GM19452 (cell line): ENCODE data around the gene SRSF9.
A peak's percentile ranks its signal among the peaks of the same experiment; 100 is the strongest.
"Not testable (repeated sequence)": the region's sequence is repeated elsewhere in the genome, so short reads cannot be mapped to it uniquely, and the experiment has no call there.

ENCODE experiments used
- ATAC-seq: cut with Tn5 transposase; IDR thresholded peaks from one replicate; pipeline ENCODE4 v1.9.1; 2021; ENCODE audit not compliant: unreplicated experiment

SRSF9 gene, protein sequence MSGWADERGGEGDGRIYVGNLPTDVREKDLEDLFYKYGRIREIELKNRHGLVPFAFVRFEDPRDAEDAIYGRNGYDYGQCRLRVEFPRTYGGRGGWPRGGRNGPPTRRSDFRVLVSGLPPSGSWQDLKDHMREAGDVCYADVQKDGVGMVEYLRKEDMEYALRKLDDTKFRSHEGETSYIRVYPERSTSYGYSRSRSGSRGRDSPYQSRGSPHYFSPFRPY

DNA sequence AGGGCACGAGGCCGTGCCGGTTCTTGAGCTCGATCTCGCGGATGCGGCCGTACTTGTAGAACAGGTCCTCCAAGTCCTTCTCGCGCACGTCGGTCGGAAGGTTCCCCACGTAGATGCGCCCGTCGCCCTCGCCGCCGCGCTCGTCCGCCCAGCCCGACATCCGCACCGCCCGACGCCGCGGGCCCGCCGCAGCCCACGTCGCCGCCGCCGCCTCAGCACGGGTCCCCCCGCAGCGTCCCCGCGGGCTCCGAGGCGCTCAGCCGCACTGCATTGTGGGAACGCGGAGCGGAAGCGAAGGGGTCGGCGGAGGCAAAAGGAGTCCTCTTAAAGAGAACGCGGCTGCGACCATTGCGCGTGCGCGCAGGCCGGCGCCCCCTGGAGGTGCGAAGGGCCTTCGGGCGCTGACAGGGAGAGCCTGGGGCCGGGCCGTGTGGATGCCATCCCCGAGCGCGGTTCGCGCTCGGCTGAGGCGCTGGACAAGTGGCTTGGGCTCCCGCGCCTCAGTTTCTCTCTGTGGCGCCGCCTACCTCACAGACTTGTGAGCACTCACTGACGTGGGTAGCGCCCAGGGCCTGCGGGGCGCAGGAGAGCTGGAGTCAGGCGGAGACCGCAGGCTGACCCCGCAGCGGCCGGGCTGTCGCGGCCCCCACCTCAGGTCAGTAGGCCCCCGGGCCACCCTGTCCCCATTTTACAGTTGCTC lies at the start of gene SRSF9:
TSS of gene SRSF9 (minus strand) at position 299 of the 700 bp plus-strand sequence. CDS start at position 160, 139 bp downstream.
- peak; percentile 94 for ATAC-seq

- not testable (repeated sequence) for ATAC-seq
Observed at GRCh38 chr12:120519324-120519723, 49.8 kb upstream of the SRSF9 start.

GRCh38 chr12:120515496-120515895 lies 45.9 kb upstream of the SRSF9 start:
- no peak for ATAC-seq

GRCh38 chr12:120514002-120514401 lies 44.5 kb upstream of the SRSF9 start:
- no peak for ATAC-seq

GRCh38 chr12:120508537-120508936 lies 39.0 kb upstream of the SRSF9 start:
- ATAC-seq = no peak

- no peak for ATAC-seq
Observed at GRCh38 chr12:120504587-120504986, 35.0 kb upstream of the SRSF9 start.

- no peak for ATAC-seq
Observed at GRCh38 chr12:120500581-120500980, 31.0 kb upstream of the SRSF9 start.

DNA sequence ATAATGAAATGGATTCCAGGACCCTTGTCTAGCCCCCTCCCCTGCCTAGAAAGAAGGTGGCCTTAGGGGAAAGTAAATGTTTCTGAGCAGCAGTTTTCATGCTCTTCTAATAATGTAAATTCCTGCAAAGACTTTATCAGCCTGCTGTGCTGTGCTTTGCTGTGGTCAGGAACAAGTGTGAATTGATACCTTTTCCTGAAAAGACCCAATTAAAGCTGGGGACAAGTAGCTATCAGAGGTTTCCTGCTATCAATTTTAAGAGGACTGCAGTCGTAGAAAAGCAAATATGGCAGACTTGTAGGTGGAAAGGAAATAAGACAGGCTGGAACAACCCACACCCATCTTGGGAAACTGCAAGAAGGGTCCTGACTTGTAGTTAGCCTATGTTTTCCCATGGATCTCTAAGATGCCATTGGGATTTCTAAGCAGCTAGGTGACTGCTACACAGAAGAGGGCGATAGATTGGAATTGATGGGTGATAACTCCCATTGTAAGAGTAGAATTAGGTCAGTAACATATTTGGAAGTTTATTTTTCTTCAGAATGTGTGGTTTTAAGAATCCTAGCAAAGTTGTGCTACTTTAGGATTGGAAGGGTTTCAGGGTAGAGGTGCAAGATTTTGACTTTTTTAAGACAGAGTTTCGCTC lies 29.4 kb upstream of the SRSF9 start:
- ATAC-seq = no peak

GRCh38 chr12:120497524-120498150 lies 28.1 kb upstream of the SRSF9 start:
- ATAC-seq = no peak

DNA sequence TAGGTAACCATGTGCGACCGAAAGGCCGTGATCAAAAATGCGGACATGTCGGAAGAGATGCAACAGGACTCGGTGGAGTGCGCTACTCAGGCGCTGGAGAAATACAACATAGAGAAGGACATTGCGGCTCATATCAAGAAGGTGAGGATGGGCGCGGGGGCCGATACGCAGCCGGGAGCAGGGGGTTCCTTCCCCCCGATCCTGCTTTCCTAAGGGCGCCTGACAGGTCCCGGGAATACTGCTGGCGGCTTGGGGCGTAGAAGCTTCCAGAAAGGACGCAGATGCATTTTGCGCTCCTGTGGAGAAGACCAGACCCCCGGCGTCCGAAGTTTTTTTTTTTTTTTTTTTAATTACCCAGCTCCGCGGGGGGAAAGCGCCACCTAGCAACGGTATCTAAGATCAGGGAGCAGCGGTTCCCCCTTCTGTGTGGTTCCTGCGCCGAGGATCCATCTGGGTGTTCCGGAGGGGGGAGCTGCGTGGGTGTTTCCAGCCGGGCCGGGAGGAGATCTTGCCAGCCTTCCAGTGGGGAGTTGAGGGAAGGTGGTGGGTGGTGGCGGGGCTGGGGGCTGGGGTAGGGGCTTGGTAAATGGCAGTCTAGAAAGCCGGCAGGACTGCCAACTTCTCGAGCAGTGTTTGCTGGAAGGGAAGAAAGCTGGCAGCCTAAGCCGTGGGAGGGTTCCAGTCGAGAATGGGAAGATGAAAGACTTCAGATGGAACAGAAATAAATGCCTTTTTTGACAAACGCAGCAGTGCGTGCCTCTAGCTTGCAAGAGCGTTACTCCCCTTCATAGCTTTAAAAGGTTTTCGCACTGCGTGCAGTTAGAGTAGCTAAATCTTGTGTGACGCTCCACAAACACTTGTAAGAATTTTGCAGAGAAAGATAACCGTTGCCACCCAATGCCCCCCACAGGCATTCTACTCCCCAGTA lies 27.1 kb upstream of the SRSF9 start:
- ATAC-seq = peak; percentile 15

DNA sequence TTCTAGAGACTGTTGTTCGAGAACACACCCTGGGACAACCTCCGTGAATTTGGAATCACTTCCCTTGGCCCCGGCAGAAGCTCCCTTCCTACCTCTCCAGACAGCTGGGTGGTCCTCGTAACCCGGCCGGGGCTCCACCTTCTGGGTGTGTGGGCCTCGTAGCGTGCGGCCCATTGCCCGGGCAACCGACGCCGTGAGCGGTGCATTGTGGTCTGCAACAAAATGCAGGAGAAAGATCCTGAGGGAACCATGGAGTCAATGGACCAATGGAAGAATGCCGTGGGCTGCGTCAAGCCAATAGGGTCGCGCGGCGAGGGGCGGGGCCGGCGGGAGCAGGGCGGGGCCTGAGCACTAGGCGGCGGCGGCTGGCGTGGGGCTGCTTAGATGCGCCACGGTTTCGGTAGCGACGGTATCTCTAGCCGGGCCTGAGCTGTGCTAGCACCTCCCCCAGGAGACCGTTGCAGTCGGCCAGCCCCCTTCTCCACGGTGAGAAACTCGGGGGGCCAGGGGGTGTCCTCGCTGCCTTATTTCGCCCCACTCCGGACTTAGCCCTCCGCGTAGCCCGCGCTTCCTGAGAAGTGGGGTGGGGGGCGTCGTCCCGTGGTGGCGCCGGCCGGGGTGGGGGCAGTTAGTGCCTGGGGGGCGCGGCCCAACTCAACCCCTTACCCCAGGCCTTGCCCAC lies 26.3 kb upstream of the SRSF9 start, which contains the start of gene DYNLL1:
TSS of gene DYNLL1 (plus strand) at position 383 of the 682 bp plus-strand sequence. CDS start 309 bp downstream, outside the sequence.
- peak; percentile 92 for ATAC-seq

DNA sequence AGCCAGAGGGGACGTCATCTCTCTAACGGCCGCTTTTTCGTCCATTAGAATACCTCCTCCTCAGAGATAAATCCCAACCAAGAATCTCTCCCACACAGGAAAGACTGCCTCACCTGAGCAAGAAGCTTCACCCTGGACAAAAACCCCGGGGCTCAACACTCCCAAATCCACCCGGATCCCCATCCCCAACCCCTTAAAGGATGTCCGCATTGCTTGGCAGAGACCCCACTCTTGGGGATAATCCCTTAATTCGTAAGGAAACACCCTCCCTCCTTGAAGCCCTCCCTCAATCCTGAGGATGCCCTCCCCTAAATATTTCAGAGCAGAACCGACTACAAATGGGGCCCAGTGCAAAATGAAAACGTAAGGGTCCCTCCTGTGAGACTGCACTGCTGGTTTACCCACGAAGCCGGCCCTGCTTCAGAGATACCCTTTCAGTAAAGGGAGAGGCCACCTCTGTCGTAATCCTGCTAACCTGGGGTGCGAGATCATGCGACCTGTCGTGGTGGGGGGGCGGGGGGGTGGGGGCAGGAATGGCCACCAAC lies 25.7 kb upstream of the SRSF9 start:
- ATAC-seq = no peak

DNA sequence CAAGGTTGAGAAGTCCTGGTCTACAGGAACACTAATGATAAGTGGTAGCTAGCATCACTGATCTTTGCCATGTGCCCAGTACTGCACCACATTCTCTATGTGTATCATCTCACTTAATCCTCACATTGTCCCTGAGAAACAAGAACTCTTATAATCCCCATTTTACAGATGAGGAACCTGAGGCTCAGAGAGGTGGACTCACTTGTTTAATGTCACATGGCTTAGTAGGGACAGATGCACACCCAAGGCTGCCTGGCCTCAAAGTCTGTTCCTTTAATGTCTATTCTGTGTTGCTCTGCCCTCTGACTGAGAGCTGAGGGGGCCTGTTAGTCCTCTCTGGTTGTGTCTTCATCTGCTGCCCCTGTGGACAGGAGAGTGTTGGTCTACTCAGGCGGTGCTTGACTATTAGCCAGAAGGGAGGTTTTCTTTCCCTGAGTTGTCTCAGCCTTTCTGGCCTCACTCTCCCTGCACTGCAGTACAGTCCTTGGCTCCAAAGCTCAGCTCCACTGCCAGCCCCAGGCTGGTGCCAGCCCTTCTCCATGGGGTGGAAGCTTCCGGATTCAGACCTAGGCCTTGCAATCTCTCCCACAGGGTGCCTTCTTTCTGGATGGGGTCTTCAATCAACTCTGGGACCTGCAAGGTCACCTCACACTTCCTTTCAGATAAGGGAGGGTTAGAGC lies 21.4 kb upstream of the SRSF9 start:
- no peak for ATAC-seq

DNA sequence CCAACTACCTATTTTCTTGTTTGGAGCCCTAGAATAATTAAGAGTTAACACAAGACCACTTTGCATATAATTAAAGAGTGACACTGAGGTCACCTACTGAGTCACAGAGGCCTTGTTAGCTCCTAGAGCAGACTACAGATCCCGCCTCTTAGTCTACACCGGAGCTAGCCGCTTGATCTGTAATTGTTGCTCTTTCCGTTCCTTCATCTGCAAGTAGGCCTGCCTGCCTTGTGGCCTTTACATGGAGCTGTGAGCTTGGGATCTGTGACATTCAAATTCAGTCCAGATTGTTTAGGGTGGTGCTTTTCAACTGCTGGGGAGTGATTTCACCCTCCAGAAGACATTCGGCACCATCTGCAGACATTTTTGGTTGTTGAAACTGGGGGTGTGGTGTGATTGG lies 20.8 kb upstream of the SRSF9 start:
- no peak for ATAC-seq

DNA sequence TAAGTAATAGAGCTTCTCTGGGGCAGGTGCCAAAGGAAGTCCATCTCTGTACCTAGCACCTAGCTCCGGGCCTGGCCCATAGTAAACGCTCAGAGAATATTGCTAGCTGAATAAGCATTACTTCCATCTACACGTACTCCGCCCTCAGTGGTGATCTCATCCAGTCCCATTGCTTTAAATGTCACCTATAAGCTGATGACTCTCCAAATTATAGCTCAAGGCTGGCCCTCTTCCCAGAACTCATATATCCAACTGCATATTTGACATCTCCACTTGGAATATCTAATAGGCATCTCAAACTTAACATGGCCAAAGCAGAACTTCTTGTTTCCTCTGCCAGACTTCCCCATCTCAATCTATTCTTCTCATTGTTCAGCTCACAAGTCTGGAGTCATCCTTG lies 19.5 kb upstream of the SRSF9 start:
- no peak for ATAC-seq

DNA sequence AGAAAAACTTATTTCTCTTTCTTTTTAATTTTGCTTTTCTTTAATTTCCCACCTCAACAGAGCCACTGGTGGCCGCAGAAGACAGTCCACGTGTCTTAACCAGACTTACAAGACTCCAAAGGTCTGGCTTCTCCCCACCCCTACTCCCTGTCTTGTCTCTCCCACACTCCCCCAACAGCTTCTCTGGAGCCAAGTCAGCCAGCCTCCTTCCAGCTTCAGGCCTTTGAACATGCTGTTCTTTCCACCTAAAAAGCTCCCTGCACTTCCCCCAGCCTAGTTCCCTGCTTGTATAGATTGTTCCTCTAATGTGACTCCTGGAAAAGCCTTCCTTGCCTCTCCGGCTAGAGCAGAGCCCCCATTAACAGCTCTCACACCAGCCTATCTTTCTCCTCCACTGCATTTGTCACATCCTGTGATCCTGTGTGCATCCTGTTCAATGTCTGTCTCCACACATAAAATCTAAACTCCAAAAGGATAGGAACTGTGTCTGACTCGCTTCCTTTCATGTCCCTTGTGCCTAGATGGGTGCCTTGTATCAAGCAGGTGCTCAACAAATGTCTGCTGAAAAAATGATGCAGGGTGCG lies 18.6 kb upstream of the SRSF9 start:
- no peak for ATAC-seq

DNA sequence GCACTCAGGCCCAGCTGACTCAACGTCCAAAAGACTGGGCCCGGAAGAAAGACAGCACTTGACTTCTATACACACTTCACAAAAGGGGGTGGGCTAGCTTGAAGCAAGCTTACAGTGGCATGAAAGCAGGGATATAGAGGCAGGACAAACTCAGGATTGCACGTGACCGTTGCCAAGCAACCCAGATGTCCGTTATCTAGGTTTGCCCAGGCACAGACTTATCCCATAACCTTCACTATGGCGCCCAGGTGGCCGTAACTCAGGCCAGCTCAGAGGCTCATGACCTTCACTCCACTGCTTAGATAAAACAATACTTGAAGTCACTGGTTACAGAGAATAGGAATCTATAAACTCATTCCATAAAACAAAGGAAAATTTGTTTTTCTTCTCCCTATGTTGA lies 18.0 kb upstream of the SRSF9 start:
- not testable (repeated sequence) for ATAC-seq

GRCh38 chr12:120485961-120486881 lies 16.7 kb upstream of the SRSF9 start:
- ATAC-seq = no peak
